H1 (cell line): ENCODE data around the gene PNLDC1. TPM values are rescaled to one million over a fixed set of nuclear protein-coding genes. Genes with fewer than 3 reads are reported as not detected.
A peak's percentile ranks its signal among the peaks of the same experiment; 100 is the strongest.

ENCODE experiments used
- CTCF ChIA-PET: fragments of 300-600 bp; sonication (Branson Sonifier 250); formaldehyde crosslinking; loops from one replicate; lab custom pipeline; 2021; ENCODE audit not compliant: partially characterized antibody; lab: Charles Lee
- POLR2A ChIA-PET: fragments of 300-600 bp; sonication (Branson Sonifier 250); formaldehyde crosslinking; loops from one replicate; lab custom pipeline; 2021; ENCODE audit warnings: inconsistent platforms; ENCODE audit not compliant: partially characterized antibody; lab: Charles Lee
- DNase-seq, 2 experiments: peaks; one replicate each; pipeline versions ENCODE4 v3.0.0 to v3.0.0-alpha.2; 2010 to 2022; ENCODE audit warnings: low spot score in 2 of 2, low read depth in 1 of 2, mixed read lengths in 1 of 2
- FAIRE-seq: peaks from 2 replicates; lab custom pipeline; 2011; peaks lifted over from hg19 to GRCh38; lab: Jason Lieb, UNC
- H2AFZ ChIP-seq: 2 replicates; pipeline ENCODE4 v1.8.1; 2012; ENCODE audit warnings: low read length, inconsistent platforms
- H2AK5ac ChIP-seq: 2 replicates; pipeline ENCODE4 v1.6.1; 2013; ENCODE audit warnings: low read depth, low read length
- H2BK120ac ChIP-seq: replicated peaks from 2 replicates; pipeline ENCODE3; 2013; ENCODE audit warnings: low read depth, low read length, inconsistent platforms
- H2BK12ac ChIP-seq: 2 replicates; pipeline ENCODE4 v1.6.1; 2013; ENCODE audit warnings: low read depth, low read length
- H2BK15ac ChIP-seq: 2 replicates; pipeline ENCODE4 v1.6.1; 2013; ENCODE audit warnings: low read length
- H2BK20ac ChIP-seq: 2 replicates; pipeline ENCODE4 v1.6.1; 2013; ENCODE audit warnings: low read length
- H2BK5ac ChIP-seq: 2 replicates; pipeline ENCODE4 v1.6.1; 2013; ENCODE audit warnings: low read depth, low read length
- H3K14ac ChIP-seq: 2 replicates; pipeline ENCODE4 v1.6.1; 2013; ENCODE audit warnings: inconsistent platforms; ENCODE audit not compliant: insufficient read length
- H3K18ac ChIP-seq: 2 replicates; pipeline ENCODE4 v1.6.1; 2013; ENCODE audit warnings: low read length; ENCODE audit errors: extremely low read depth
- H3K23ac ChIP-seq: 2 replicates; pipeline ENCODE4 v1.6.1; 2013; ENCODE audit warnings: inconsistent platforms; ENCODE audit not compliant: insufficient read length
- H3K23me2 ChIP-seq: 2 replicates; pipeline ENCODE4 v1.6.1; 2013; ENCODE audit warnings: low read depth, low read length
- H3K27ac ChIP-seq: 2 replicates; pipeline ENCODE4 v1.6.1; 2011; ENCODE audit warnings: low read depth, low read length, inconsistent platforms
- H3K27me3 ChIP-seq, 4 experiments: replicated peaks in 1 of 4; 1 replicate in 1 of 4; 2 replicates in 3 of 4; pipeline versions ENCODE4 v1.6.1 to v1.8.1; 2011 to 2013; ENCODE audit warnings: low read length in 3 of 4, mild to moderate bottlenecking in 3 of 4, inconsistent platforms in 2 of 4, mixed read lengths in 2 of 4, moderate library complexity in 1 of 4; ENCODE audit not compliant: control insufficient read depth in 3 of 4, insufficient read depth in 3 of 4; ENCODE audit errors: extremely low read depth in 1 of 4
- H3K36me3 ChIP-seq, 4 experiments: 2 replicates each; pipeline versions ENCODE4 v1.6.1 to v1.8.1; 2011 to 2013; ENCODE audit warnings: mild to moderate bottlenecking in 4 of 4, low read length in 3 of 4, moderate library complexity in 2 of 4, control low read depth in 1 of 4, inconsistent platforms in 1 of 4; ENCODE audit not compliant: insufficient read depth in 4 of 4, control insufficient read depth in 2 of 4
- H3K4ac ChIP-seq: replicated peaks from 2 replicates; pipeline ENCODE3; 2013; ENCODE audit warnings: low read length, low read depth, mixed read lengths, inconsistent platforms; ENCODE audit not compliant: insufficient read length
- H3K4me1 ChIP-seq, 4 experiments: replicated peaks in 1 of 4; 1 replicate in 1 of 4; 2 replicates in 3 of 4; pipeline versions ENCODE4 v1.6.1 to v1.8.1; 2011 to 2013; ENCODE audit warnings: low read length in 3 of 4, inconsistent platforms in 2 of 4, mixed read lengths in 1 of 4; ENCODE audit not compliant: insufficient read depth in 4 of 4, control insufficient read depth in 3 of 4
- H3K4me2 ChIP-seq, 2 experiments: 2 replicates each; pipeline versions ENCODE4 v1.6.1 to v1.8.1; 2011 to 2013; ENCODE audit warnings: low read depth in 2 of 2, low read length in 2 of 2, control low read depth in 1 of 2, inconsistent platforms in 1 of 2, mild to moderate bottlenecking in 1 of 2; ENCODE audit not compliant: insufficient read depth in 1 of 2
- H3K4me3 ChIP-seq, 4 experiments: fragments of 200-600, 300-600 bp in 1 of 4; sonication (generic), shearing (Covaris generic), sonication (Bioruptor Twin) in 1 of 4; 2 replicates each; pipeline versions ENCODE4 v1.5.1 to v1.8.1; 2011 to 2016; ENCODE audit warnings: low read length in 4 of 4, low read depth in 3 of 4, control low read depth in 2 of 4, inconsistent platforms in 2 of 4, mild to moderate bottlenecking in 2 of 4, mixed read lengths in 1 of 4, moderate library complexity in 1 of 4; ENCODE audit not compliant: insufficient read depth in 2 of 4; ENCODE audit errors: extremely low read depth in 1 of 4
- H3K56ac ChIP-seq: replicated peaks from 2 replicates; pipeline ENCODE3; 2013; ENCODE audit warnings: low read depth, mild to moderate bottlenecking, mixed read lengths, low read length, inconsistent platforms; ENCODE audit not compliant: insufficient read length
- H3K79me1 ChIP-seq: 2 replicates; pipeline ENCODE4 v1.6.1; 2013; ENCODE audit warnings: low read depth, low read length, control low read depth
- H3K79me2 ChIP-seq, 2 experiments: 2 replicates each; pipeline versions ENCODE4 v1.6.1 to v1.8.1; 2012 to 2013; ENCODE audit warnings: low read length in 2 of 2, mild to moderate bottlenecking in 2 of 2, inconsistent platforms in 1 of 2; ENCODE audit not compliant: insufficient read depth in 2 of 2, control insufficient read depth in 1 of 2
- H3K9ac ChIP-seq, 4 experiments: replicated peaks in 1 of 4; 1 replicate in 1 of 4; 2 replicates in 3 of 4; pipeline versions ENCODE4 v1.6.1 to v1.8.1; 2011 to 2013; ENCODE audit warnings: low read depth in 3 of 4, low read length in 3 of 4, control low read depth in 2 of 4, mild to moderate bottlenecking in 2 of 4, moderate library complexity in 2 of 4, inconsistent platforms in 1 of 4; ENCODE audit errors: extremely low read depth in 1 of 4
- H3K9me3 ChIP-seq, 2 experiments: 2 replicates each; pipeline versions ENCODE4 v1.6.1 to v1.8.1; 2012 to 2013; ENCODE audit warnings: mild to moderate bottlenecking in 2 of 2, moderate library complexity in 2 of 2, control low read depth in 1 of 2, inconsistent platforms in 1 of 2, low read depth in 1 of 2, low read length in 1 of 2, mixed read lengths in 1 of 2; ENCODE audit not compliant: insufficient read depth in 2 of 2
- H4K20me1 ChIP-seq, 2 experiments: replicated peaks in 1 of 2; 2 replicates each; pipeline versions ENCODE3 to v1.8.1; 2011 to 2013; ENCODE audit warnings: inconsistent platforms in 2 of 2, low read length in 2 of 2, mild to moderate bottlenecking in 1 of 2; ENCODE audit not compliant: insufficient read depth in 2 of 2, control insufficient read depth in 1 of 2
- H4K5ac ChIP-seq: 2 replicates; pipeline ENCODE4 v1.6.1; 2013; ENCODE audit warnings: low read length, low read depth, mixed read lengths, inconsistent platforms; ENCODE audit not compliant: insufficient read length
- H4K8ac ChIP-seq: 2 replicates; pipeline ENCODE4 v1.8.0; 2013; ENCODE audit warnings: mild to moderate bottlenecking, moderate library complexity, low read length, inconsistent platforms; ENCODE audit not compliant: insufficient read depth; ENCODE audit errors: extremely low read depth
- H4K91ac ChIP-seq: replicated peaks from 2 replicates; pipeline ENCODE3; 2013; ENCODE audit warnings: low read length, mixed read lengths, inconsistent platforms; ENCODE audit not compliant: insufficient read length
- ASH2L ChIP-seq: fragments of 200-600, 300-600 bp; sonication (generic); IDR thresholded peaks from one replicate; pipeline ENCODE4 v1.7.1; 2017; ENCODE audit warnings: low read length
- KDM1A ChIP-seq: fragments of 200-600, 300-600 bp; sonication (generic); IDR thresholded peaks from 2 replicates; pipeline ENCODE4 v1.7.1; 2016; ENCODE audit warnings: mild to moderate bottlenecking, low read length, borderline replicate concordance
- POLR2A ChIP-seq, 2 experiments: IDR thresholded peaks; 1 replicate in 1 of 2; 2 replicates in 1 of 2; pipeline ENCODE4 v1.6.1; 2011; ENCODE audit warnings: low read depth in 2 of 2, low read length in 2 of 2, mild to moderate bottlenecking in 2 of 2; ENCODE audit errors: control extremely low read depth in 1 of 2
- WGBS, 2 experiments: shearing (Covaris generic) in 1 of 2; methylation state at CpG; one replicate each; pipeline versions ENCODE4 v1.1.6 to v1.1.7; 2013 to 2015; ENCODE audit warnings: low lambda C conversion rate in 2 of 2, mixed read lengths in 2 of 2, inconsistent platforms in 1 of 2, low coverage in 1 of 2, missing lambda C conversion rate in 1 of 2; ENCODE audit not compliant: insufficient replicate concordance in 2 of 2, insufficient coverage in 1 of 2, insufficient read length in 1 of 2; ENCODE audit errors: extremely low coverage in 1 of 2, missing lambda C conversion rate in 1 of 2; 5-methylcytosine and 5-hydroxymethylcytosine counted together
- polyA plus RNA-seq, 7 experiments: library from polyadenylated mRNA; depleted of rRNA in 3 of 7; stranded (reverse) in 5 of 7; unstranded in 2 of 7; fragments of >200 nt in 5 of 7; fragments of 200-250 nt in 2 of 7; gene quantifications; 1 replicate in 5 of 7; 2 replicates in 1 of 7; 4 replicates in 1 of 7; pipeline versions ENCODE4 v1.2.1 to v1.2.3, GENCODE V29; 2011 to 2013; ENCODE audit warnings: missing spikeins in 2 of 7, mixed read lengths in 2 of 7
- total RNA-seq: library from RNA; stranded (reverse); fragmentation: NEBNext Ultra II Directional; extraction: Animal tissue kit (Norgen Biotek cat#: 25700); gene quantifications from 2 replicates; pipeline ENCODE4 v1.2.1, GENCODE V29; 2021
- TF ChIP-seq, protein P1 (sequence below): IDR thresholded peaks from 2 replicates; pipeline ENCODE4 v1.6.1; 2012; ENCODE audit warnings: inconsistent platforms

The PNLDC1 gene
- total and polyA plus RNA-seq, 2 of the 8 experiments (the other 6 are each of a cell fraction or from before 2014, with no cell fraction given): 0.15 to 0.34 TPM

- Histone ChIP-seq H3K4ac (no peak overlapping the region), H3K36me3 (peaks cover 33 to 95% (median 79%) of the 10 kb centered on the region in 4 experiments), H3K4me1 (no peaks in the 10 kb centered on the region), H3K9ac (no peak overlapping the region), H2BK5ac (no peak overlapping the region), H3K79me1 (no peaks in the 10 kb centered on the region), H3K23ac (no peak overlapping the region), H3K56ac (no peak overlapping the region), H3K27me3 (no peaks in the 10 kb centered on the region), H4K5ac (no peak overlapping the region), H2BK15ac (no peak overlapping the region), H3K4me3 (no peak overlapping the region), H3K9me3 (no peaks in the 10 kb centered on the region), H2BK120ac (no peak overlapping the region), H4K20me1 (peaks cover 4 to 8% of the 10 kb centered on the region in 2 experiments), H3K23me2 (no peaks in the 10 kb centered on the region), H3K18ac (no peak overlapping the region), H3K79me2 (0 out of 4 replicates have a peak, but pooled peaks cover 0 to 2% of the 10 kb centered on the region in 2 experiments), H3K14ac (no peak overlapping the region), H4K91ac (no peak overlapping the region), H3K4me2 (no peak overlapping the region), H3K27ac (no peak overlapping the region), H4K8ac (no peak overlapping the region), H2BK12ac (no peak overlapping the region), H2AK5ac (no peak overlapping the region), H2BK20ac (no peak overlapping the region), H2AFZ (no peak overlapping the region)
- DNase-seq (no peak), FAIRE-seq (no peak)
- WGBS, 2 experiments: 91% methylated on average over 7 of the region's 7 CpGs; no CpG with 5 or more reads in 1 of the 2 experiments
- ChIA-PET POLR2A (interaction anchor here (0.6 to 2.9 kb wide), 6 partner anchors 11 to 84 kb away, joined by 3 to 7 read pairs (median 4); partner anchors contain the start of genes SOD2 and TCP1), CTCF (no interaction called here)
- TF ChIP-seq POLR2A (IDR thresholded peaks at IDR 0.05; ENCODE audit: control extremely low read depth in 1 of 2, low read depth in 2 of 2, low read length in 2 of 2) (0 out of 3 replicates have a peak, but pooled peaks of 1 of the 2 experiments have one; percentile 34), ASH2L (no peak), KDM1A (no peak)
- TF ChIP-seq, protein P1, sequence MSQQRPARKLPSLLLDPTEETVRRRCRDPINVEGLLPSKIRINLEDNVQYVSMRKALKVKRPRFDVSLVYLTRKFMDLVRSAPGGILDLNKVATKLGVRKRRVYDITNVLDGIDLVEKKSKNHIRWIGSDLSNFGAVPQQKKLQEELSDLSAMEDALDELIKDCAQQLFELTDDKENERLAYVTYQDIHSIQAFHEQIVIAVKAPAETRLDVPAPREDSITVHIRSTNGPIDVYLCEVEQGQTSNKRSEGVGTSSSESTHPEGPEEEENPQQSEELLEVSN: no peak
Measured at GRCh38 chr6:159777240-159777904, 22.7 kb upstream of the PNLDC1 start.
